Suprapubic skin (tissue), 3 donors: ENCODE data around the gene CHID1.

Source experiments
- CTCF ChIP-seq, 2 donors: fragments of 200-600 bp in 1 of 2; fragments of 450-650 bp in 1 of 2; sonication (generic) in 1 of 2; IDR thresholded peaks; one replicate each; pipeline ENCODE4 v1.5.1; 2016 to 2019; ENCODE audit warnings: antibody characterized with exemption in 2 of 2, mild to moderate bottlenecking in 1 of 2, moderate library complexity in 1 of 2
- EP300 ChIP-seq: sonication (generic); formaldehyde crosslinking; IDR thresholded peaks from one replicate; pipeline ENCODE4 v1.6.1; 2017; ENCODE audit warnings: antibody characterized with exemption
- POLR2A ChIP-seq, 2 donors: fragments of 450-650 bp; IDR thresholded peaks; one replicate each; pipeline ENCODE4 v1.6.1; 2017; ENCODE audit warnings: antibody characterized with exemption in 2 of 2, mild to moderate bottlenecking in 2 of 2, moderate library complexity in 2 of 2

- TF ChIP-seq CTCF (IDR thresholded peaks at IDR 0.05): no peak
- no peak for TF ChIP-seq POLR2A (IDR thresholded peaks at IDR 0.05)
- no peak for TF ChIP-seq EP300
Measured at GRCh38 chr11:827897-828192, 82.8 kb downstream of the CHID1 start, which contains the start of gene CRACR2B.
